ENCODE measurements around the gene UBE4A.
A peak's percentile ranks its signal among the peaks of the same experiment; 100 is the strongest.

UBE4A gene

GRCh38 chr11:118341261-118341660 is 18.1 kb upstream of the UBE4A start:
- Histone ChIP-seq H3K14ac (ENCODE audit: low read length) (no peak overlapping the region), H2BK120ac (ENCODE audit: insufficient read depth, low read length, poor library complexity) (no peak overlapping the region), H3K79me1 (ENCODE audit: low read length) (no peaks in the 10 kb centered on the region), H3K79me2 (ENCODE audit: control insufficient read depth, insufficient read depth, low read length, poor library complexity) (no peaks in the 10 kb centered on the region), H3K4me3 (ENCODE audit: low read depth, low read length) (no peak overlapping the region), H3K23ac (ENCODE audit: low read length) (no peak overlapping the region), H3K18ac (ENCODE audit: low read length) (no peak overlapping the region), H3K4me2 (ENCODE audit: low read length) (no peak overlapping the region), H4K12ac (ENCODE audit: low read depth, low read length) (no peak overlapping the region), H4K91ac (ENCODE audit: low read depth, low read length) (no peak overlapping the region), H3K9ac (ENCODE audit: low read length) (no peak overlapping the region), H3K27me3 (ENCODE audit: insufficient read depth, low read length) (no peaks in the 10 kb centered on the region), H3K27ac (ENCODE audit: low read depth, low read length) (no peak overlapping the region), H4K8ac (ENCODE audit: low read depth, low read length) (no peak overlapping the region), H3K4ac (ENCODE audit: low read depth, low read length) (no peak overlapping the region), H3K9me3 (ENCODE audit: insufficient read depth, low read depth, low read length) (no peaks in the 10 kb centered on the region), H3K4me1 (ENCODE audit: control insufficient read depth in 1 of 2, insufficient read depth in 2 of 2, low read length in 2 of 2) (no peaks in the 10 kb centered on the region), H2BK5ac (ENCODE audit: low read depth, low read length, poor library complexity) (no peak overlapping the region), H3K36me3 (ENCODE audit: control insufficient read depth in 1 of 2, insufficient read depth in 2 of 2, low read length in 2 of 2) (no peaks in the 10 kb centered on the region), H2BK12ac (ENCODE audit: low read length) (no peak overlapping the region), H2AFZ (ENCODE audit: insufficient read depth, low read length, poor library complexity) (no peak overlapping the region), H2AK5ac (ENCODE audit: low read length) (no peak overlapping the region)
- WGBS (ENCODE audit: extremely low coverage, insufficient coverage, insufficient read length), result no CpG with 5 or more reads among the region's 3 CpGs
- DNase-seq, result no peak

DNA sequence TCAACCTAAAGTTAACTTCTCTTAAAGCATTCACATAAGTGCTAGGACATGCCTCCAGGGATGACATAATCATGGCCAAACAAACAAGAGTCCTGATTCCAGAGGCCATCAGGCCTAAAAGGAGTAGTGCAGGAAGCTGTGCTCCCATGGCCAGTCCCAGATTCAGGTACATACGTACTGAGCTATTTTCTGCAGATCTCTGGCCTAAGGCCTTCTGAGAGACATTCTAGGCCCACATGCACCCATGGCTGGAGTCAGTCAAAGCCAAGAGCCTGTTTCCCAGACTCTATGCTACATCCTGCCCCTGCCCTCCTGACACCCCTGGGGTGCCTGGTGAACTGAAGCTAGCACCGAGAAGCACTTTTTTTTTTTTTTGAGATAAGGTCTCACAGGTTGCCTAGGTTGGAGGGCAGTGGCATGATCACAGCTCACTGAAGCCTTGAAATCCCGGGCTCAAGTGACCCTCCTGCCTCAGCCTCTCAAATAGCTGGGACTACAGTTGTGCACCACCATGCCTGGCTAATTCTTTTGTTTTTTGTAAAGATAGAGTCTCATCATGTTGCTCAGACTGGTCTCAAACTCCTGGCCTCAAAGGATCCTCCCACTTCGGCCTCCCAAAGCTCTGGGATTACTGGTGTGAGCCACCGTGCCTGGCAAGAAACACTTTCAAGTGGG is 17.4 kb upstream of the UBE4A start:
- Histone ChIP-seq H3K27ac (ENCODE audit: low read depth, low read length) (no peak overlapping the region), H4K8ac (ENCODE audit: low read depth, low read length) (no peak overlapping the region), H3K79me2 (ENCODE audit: control insufficient read depth, insufficient read depth, low read length, poor library complexity) (no peaks in the 10 kb centered on the region), H2BK5ac (ENCODE audit: low read depth, low read length, poor library complexity) (no peak overlapping the region), H3K9me3 (ENCODE audit: insufficient read depth, low read depth, low read length) (no peaks in the 10 kb centered on the region), H3K27me3 (ENCODE audit: insufficient read depth, low read length) (no peaks in the 10 kb centered on the region), H4K91ac (ENCODE audit: low read depth, low read length) (no peak overlapping the region), H2AK5ac (ENCODE audit: low read length) (no peak overlapping the region), H3K23ac (ENCODE audit: low read length) (no peak overlapping the region), H3K79me1 (ENCODE audit: low read length) (no peaks in the 10 kb centered on the region), H3K4me1 (ENCODE audit: control insufficient read depth in 1 of 2, insufficient read depth in 2 of 2, low read length in 2 of 2) (no peaks in the 10 kb centered on the region), H3K9ac (ENCODE audit: low read length) (no peak overlapping the region), H3K18ac (ENCODE audit: low read length) (no peak overlapping the region), H2BK120ac (ENCODE audit: insufficient read depth, low read length, poor library complexity) (no peak overlapping the region), H3K14ac (ENCODE audit: low read length) (no peak overlapping the region), H3K4ac (ENCODE audit: low read depth, low read length) (no peak overlapping the region), H2AFZ (ENCODE audit: insufficient read depth, low read length, poor library complexity) (no peak overlapping the region), H2BK12ac (ENCODE audit: low read length) (no peak overlapping the region), H3K36me3 (ENCODE audit: control insufficient read depth in 1 of 2, insufficient read depth in 2 of 2, low read length in 2 of 2) (no peaks in the 10 kb centered on the region), H3K4me2 (ENCODE audit: low read length) (no peak overlapping the region), H3K4me3 (ENCODE audit: low read depth, low read length) (no peak overlapping the region), H4K12ac (ENCODE audit: low read depth, low read length) (no peak overlapping the region)
- no peak for DNase-seq
- no CpG with 5 or more reads among the region's 5 CpGs for WGBS (ENCODE audit: extremely low coverage, insufficient coverage, insufficient read length)

- Histone ChIP-seq H3K18ac (ENCODE audit: low read length) (no peak within 1 kb of the TSS), H3K36me3 (ENCODE audit: control insufficient read depth in 1 of 2, insufficient read depth in 2 of 2, low read length in 2 of 2) (no peaks in the 10 kb centered on the region), H3K9me3 (ENCODE audit: insufficient read depth, low read depth, low read length) (no peaks in the 10 kb centered on the region), H3K4me1 (ENCODE audit: control insufficient read depth in 1 of 2, insufficient read depth in 2 of 2, low read length in 2 of 2) (no peaks in the 10 kb centered on the region), H3K79me1 (ENCODE audit: low read length) (no peaks in the 10 kb centered on the region), H3K79me2 (ENCODE audit: control insufficient read depth, insufficient read depth, low read length, poor library complexity) (no peaks in the 10 kb centered on the region), H3K4me3 (ENCODE audit: low read depth, low read length) (no peak within 1 kb of the TSS), H3K4me2 (ENCODE audit: low read length) (no peak within 1 kb of the TSS), H4K8ac (ENCODE audit: low read depth, low read length) (no peak within 1 kb of the TSS), H4K12ac (ENCODE audit: low read depth, low read length) (no peak within 1 kb of the TSS), H4K91ac (ENCODE audit: low read depth, low read length) (no peak within 1 kb of the TSS), H3K23ac (ENCODE audit: low read length) (no peak within 1 kb of the TSS), H2BK120ac (ENCODE audit: insufficient read depth, low read length, poor library complexity) (no peak within 1 kb of the TSS), H2AK5ac (ENCODE audit: low read length) (no peak within 1 kb of the TSS), H2AFZ (ENCODE audit: insufficient read depth, low read length, poor library complexity) (no peak within 1 kb of the TSS), H2BK5ac (ENCODE audit: low read depth, low read length, poor library complexity) (no peak within 1 kb of the TSS), H2BK12ac (ENCODE audit: low read length) (no peak within 1 kb of the TSS), H3K4ac (ENCODE audit: low read depth, low read length) (no peak within 1 kb of the TSS), H3K27ac (ENCODE audit: low read depth, low read length) (no peak within 1 kb of the TSS), H3K27me3 (ENCODE audit: insufficient read depth, low read length) (no peaks in the 10 kb centered on the region), H3K14ac (ENCODE audit: low read length) (no peak within 1 kb of the TSS), H3K9ac (ENCODE audit: low read length) (peak within 1 kb of the TSS; percentile 30)
- DNase-seq, result no peak
- no CpG with 5 or more reads among the region's 13 CpGs for WGBS (ENCODE audit: extremely low coverage, insufficient coverage, insufficient read length)
Observed at GRCh38 chr11:118342503-118343161, 16.8 kb upstream of the UBE4A start, which contains the start of gene CD3D. Gene CD3D (minus strand): TSS chr11:118342705. CDS start chr11:118342607, 98 bp downstream.

GRCh38 chr11:118343248-118343647 is 16.2 kb upstream of the UBE4A start:
- Histone ChIP-seq H3K9me3 (ENCODE audit: insufficient read depth, low read depth, low read length) (no peaks in the 10 kb centered on the region), H2BK12ac (ENCODE audit: low read length) (no peak overlapping the region), H3K27me3 (ENCODE audit: insufficient read depth, low read length) (no peaks in the 10 kb centered on the region), H3K14ac (ENCODE audit: low read length) (no peak overlapping the region), H3K4me1 (ENCODE audit: control insufficient read depth in 1 of 2, insufficient read depth in 2 of 2, low read length in 2 of 2) (no peaks in the 10 kb centered on the region), H3K4me2 (ENCODE audit: low read length) (no peak overlapping the region), H3K79me2 (ENCODE audit: control insufficient read depth, insufficient read depth, low read length, poor library complexity) (no peaks in the 10 kb centered on the region), H2BK5ac (ENCODE audit: low read depth, low read length, poor library complexity) (no peak overlapping the region), H3K18ac (ENCODE audit: low read length) (no peak overlapping the region), H3K79me1 (ENCODE audit: low read length) (no peaks in the 10 kb centered on the region), H4K91ac (ENCODE audit: low read depth, low read length) (no peak overlapping the region), H2BK120ac (ENCODE audit: insufficient read depth, low read length, poor library complexity) (no peak overlapping the region), H3K23ac (ENCODE audit: low read length) (no peak overlapping the region), H3K4me3 (ENCODE audit: low read depth, low read length) (no peak overlapping the region), H3K36me3 (ENCODE audit: control insufficient read depth in 1 of 2, insufficient read depth in 2 of 2, low read length in 2 of 2) (no peaks in the 10 kb centered on the region), H2AK5ac (ENCODE audit: low read length) (no peak overlapping the region), H4K12ac (ENCODE audit: low read depth, low read length) (no peak overlapping the region), H2AFZ (ENCODE audit: insufficient read depth, low read length, poor library complexity) (no peak overlapping the region), H3K27ac (ENCODE audit: low read depth, low read length) (no peak overlapping the region), H4K8ac (ENCODE audit: low read depth, low read length) (no peak overlapping the region), H3K4ac (ENCODE audit: low read depth, low read length) (no peak overlapping the region), H3K9ac (ENCODE audit: low read length) (no peak overlapping the region)
- no CpG with 5 or more reads among the region's 9 CpGs for WGBS (ENCODE audit: extremely low coverage, insufficient coverage, insufficient read length)
- DNase-seq, result no peak
